ENCODE measurements around the gene FBLN5.

DNA sequence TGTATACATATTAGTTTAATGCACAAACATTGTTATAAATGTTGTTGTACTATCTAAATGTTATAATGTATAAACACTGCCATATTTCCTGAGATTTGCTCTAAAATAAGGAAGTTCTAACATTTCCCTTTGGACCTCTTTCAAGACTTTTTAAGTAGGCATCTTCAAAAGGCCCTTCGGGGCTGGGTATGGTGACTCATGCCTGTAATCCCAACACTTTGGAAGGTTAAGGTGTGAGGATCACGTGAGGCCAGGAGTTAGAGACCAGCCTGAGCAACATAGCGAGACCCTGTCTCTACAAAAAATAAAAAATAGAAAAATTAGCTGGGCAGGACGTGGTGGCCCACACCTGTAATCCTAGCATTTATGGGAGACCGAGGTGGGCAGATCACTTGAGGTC is 35.5 kb downstream of the FBLN5 start:
- TF ChIP-seq, protein P1, sequence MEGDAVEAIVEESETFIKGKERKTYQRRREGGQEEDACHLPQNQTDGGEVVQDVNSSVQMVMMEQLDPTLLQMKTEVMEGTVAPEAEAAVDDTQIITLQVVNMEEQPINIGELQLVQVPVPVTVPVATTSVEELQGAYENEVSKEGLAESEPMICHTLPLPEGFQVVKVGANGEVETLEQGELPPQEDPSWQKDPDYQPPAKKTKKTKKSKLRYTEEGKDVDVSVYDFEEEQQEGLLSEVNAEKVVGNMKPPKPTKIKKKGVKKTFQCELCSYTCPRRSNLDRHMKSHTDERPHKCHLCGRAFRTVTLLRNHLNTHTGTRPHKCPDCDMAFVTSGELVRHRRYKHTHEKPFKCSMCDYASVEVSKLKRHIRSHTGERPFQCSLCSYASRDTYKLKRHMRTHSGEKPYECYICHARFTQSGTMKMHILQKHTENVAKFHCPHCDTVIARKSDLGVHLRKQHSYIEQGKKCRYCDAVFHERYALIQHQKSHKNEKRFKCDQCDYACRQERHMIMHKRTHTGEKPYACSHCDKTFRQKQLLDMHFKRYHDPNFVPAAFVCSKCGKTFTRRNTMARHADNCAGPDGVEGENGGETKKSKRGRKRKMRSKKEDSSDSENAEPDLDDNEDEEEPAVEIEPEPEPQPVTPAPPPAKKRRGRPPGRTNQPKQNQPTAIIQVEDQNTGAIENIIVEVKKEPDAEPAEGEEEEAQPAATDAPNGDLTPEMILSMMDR (IDR thresholded peaks at IDR 0.05 in 2 of 3, conservative IDR thresholded peaks at IDR 0.05 in 1 of 3; ENCODE audit: borderline replicate concordance in 1 of 3, insufficient read depth in 1 of 3, low read depth in 2 of 3, low read length in 2 of 3) = no peak
- TF ChIP-seq EZH2 (IDR thresholded peaks at IDR 0.05) = no peak
- no peak for TF ChIP-seq SRF (IDR thresholded peaks at IDR 0.05; ENCODE audit: low read depth)
- no peak for TF ChIP-seq POLR2A (IDR thresholded peaks at IDR 0.05; ENCODE audit: borderline replicate concordance, extremely low read depth, insufficient read depth, insufficient read length)
- TF ChIP-seq SIN3A (IDR thresholded peaks at IDR 0.05; ENCODE audit: low read depth) = no peak
- TF ChIP-seq POLR2AphosphoS5 (IDR thresholded peaks at IDR 0.05; ENCODE audit: low read depth, low read length) = no peak
